BJ (cell line): ENCODE data around the gene GSG1. TPM values are rescaled to one million over a fixed set of nuclear protein-coding genes. Genes with fewer than 3 reads are reported as not detected.

ENCODE experiments used
- polyA plus RNA-seq: library from polyadenylated mRNA; depleted of rRNA; stranded (reverse); fragments of >200 nt; gene quantifications from 2 replicates; pipeline ENCODE4 v1.2.3, GENCODE V29; 2011; rRNA removed

Gene GSG1
- polyA plus RNA-seq, 1 experiment = 0.26 TPM

Other genes with a start within 250 kb of the GSG1 start
- 230 and 241 TPM in 2 replicates for gene GPRC5A, start 212.1 kb downstream of the GSG1 start, polyA plus RNA-seq
- gene GPRC5D, start 151.5 kb downstream of the GSG1 start, polyA plus RNA-seq = not detected in 2 replicates
- gene HEBP1, start 103.4 kb downstream of the GSG1 start, polyA plus RNA-seq = 40.6 and 41.9 TPM in 2 replicates
- 2.4 and 2.8 TPM in 2 replicates for gene FAM234B, start 59.3 kb downstream of the GSG1 start, polyA plus RNA-seq
- gene EMP1, start 93.1 kb upstream of the GSG1 start, polyA plus RNA-seq = 228 and 258 TPM in 2 replicates